ENCODE data around the gene CADM1.

The CADM1 gene

GRCh38 chr11:115166820-115167219 lies 337.4 kb downstream of the CADM1 start:
- DNase-seq (ENCODE audit: insufficient read length, low spot score) (no peak), FAIRE-seq (no peak)

GRCh38 chr11:115164774-115165173 lies 339.4 kb downstream of the CADM1 start:
- FAIRE-seq (no peak), DNase-seq (ENCODE audit: insufficient read length, low spot score) (no peak)

GRCh38 chr11:115162919-115163318 lies 341.3 kb downstream of the CADM1 start:
- FAIRE-seq (no peak), DNase-seq (ENCODE audit: insufficient read length, low spot score) (no peak)

DNA sequence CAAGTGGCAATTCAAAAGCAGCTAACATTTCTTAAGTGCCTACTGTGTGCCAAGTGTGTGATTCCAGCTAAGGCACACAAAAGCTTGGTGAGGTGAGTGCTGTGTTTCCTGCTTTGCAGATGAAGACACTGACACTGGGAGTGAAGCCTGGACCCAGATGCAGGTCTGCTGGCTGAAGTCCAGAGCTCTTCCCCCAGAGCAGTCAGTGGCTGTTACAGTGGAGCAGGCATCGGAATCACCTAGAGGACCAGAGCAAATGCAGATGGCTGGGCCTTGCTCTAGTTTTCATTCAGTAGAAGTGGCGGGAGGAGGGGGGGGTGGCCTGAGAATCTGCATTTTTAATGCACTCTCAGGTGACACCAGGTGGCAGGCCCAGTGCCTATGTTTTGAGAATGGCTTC lies 342.3 kb downstream of the CADM1 start:
- no peak for DNase-seq (ENCODE audit: insufficient read length, low spot score)
- FAIRE-seq: no peak

- FAIRE-seq (no peak), DNase-seq (ENCODE audit: insufficient read length, low spot score) (no peak)
These were observed 345.0 kb downstream of the CADM1 start for GRCh38 chr11:115159207-115159606.

- no peak for FAIRE-seq
- DNase-seq (ENCODE audit: insufficient read length, low spot score): no peak
These were observed 346.2 kb downstream of the CADM1 start for GRCh38 chr11:115158053-115158452.

GRCh38 chr11:115157247-115157646 lies 347.0 kb downstream of the CADM1 start:
- no peak for FAIRE-seq
- DNase-seq (ENCODE audit: insufficient read length, low spot score): no peak

DNA sequence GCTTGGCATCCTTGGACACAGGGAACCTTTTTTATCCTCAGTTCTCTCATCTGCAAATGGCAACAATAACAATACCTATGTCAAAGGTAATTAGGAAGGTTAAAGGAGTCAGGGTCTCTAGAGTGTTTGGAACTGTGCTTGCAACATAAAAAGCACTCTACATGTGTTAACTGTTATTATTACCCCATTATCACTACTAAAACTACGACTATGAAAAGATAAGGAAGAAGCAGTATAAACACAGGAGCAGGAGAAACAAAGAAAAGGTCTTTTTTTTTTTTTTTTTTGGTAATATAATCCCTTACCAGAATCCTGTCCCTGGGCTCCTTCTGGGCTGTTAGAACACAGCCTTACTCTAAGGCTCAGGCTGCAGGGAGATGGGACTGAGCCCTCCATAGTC lies 348.2 kb downstream of the CADM1 start:
- DNase-seq (ENCODE audit: insufficient read length, low spot score) (no peak), FAIRE-seq (no peak)

DNA sequence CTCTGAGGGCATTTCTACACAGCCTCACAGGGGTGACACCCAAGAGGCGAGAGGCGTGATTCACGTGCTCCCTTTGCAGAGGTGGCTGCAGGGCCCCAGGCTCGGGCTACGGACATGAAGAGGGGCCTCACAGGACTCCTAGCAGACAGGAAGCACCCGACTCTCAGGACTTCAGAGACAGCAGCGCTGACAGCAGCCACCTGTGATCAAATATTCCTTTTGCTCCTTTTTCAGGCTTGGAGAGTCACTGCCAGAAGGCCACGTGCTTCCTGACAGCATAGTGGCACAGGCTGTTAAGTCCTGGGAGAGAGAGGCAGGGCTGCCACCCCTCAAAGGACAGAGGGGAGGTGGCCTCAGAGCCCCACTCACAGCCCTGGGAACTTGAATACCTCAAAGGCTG lies 348.9 kb downstream of the CADM1 start:
- DNase-seq (ENCODE audit: insufficient read length, low spot score) (no peak), FAIRE-seq (no peak)

DNA sequence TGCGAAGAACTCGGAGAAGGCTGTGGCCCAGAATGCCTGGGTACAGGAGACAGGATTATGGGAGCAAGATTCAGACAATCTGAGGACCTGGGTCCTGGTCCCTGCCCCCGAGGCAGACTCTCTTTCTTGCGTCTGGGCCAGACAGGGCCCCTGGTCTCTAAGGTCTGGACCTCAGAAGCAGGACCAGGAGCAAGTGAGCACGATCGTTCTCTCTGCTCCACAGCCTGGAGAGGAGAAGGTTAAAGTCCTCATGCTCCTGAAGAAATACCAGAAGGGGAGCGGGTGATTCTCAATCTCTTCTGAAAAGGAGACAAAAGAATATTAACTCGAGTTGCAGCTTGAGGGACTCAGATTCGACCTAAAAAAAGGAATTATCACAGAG lies 349.9 kb downstream of the CADM1 start:
- no peak for FAIRE-seq
- no peak for DNase-seq (ENCODE audit: insufficient read length, low spot score)

DNA sequence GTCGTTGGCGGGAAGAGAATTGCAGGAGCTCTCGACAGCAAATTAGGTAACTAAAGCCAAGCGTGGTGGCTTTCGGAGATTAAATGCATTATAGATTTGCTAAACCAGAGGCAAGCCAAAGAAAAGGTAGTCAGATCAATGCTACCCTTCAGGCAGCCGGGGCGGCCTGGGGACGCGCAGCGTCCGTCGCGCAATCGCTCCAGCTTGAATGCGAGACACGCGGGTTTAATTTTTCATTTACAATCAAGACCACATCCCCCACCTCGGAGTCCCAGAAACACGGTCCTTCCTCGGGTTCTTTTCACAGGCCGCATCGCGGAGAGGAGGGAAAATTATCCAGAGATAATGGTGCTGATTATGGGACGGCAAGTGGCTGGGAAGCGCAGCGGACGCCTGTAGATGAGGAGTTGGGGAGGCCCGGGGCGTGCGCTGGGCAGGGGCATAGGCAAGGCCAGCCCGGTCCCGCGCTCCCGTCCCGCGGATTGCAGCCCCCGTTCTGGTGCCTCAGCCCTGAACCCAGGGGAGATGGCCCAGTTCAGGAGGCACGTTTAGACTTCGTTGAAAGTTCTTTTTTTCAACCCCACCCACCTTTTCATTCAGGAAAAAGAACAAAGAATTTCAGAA lies 350.4 kb downstream of the CADM1 start:
- DNase-seq (ENCODE audit: insufficient read length, low spot score) (no peak), FAIRE-seq (no peak)

- DNase-seq (ENCODE audit: insufficient read length, low spot score): no peak
- no peak for FAIRE-seq
These were observed 351.1 kb downstream of the CADM1 start for GRCh38 chr11:115153135-115153534.

DNA sequence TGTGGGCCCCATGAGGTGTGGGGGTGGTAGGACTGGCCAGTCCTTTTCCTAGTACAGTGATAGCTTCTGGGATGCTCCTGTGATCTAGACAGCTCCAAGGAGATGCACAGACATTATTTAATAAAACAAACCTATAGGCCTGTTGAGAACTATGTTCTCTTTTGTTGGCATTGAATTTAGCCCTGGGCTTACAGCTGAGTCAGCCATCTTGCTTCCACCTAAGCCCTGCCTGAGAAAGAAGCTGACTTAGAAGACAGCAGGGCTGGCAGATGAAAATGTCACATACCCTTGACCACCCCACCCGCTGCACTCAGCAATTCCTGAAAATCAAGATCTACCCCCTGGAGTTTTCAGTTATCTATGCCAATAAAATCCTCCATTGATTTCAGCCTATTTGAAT lies 353.2 kb downstream of the CADM1 start:
- DNase-seq (ENCODE audit: insufficient read length, low spot score) (no peak), FAIRE-seq (no peak)

DNA sequence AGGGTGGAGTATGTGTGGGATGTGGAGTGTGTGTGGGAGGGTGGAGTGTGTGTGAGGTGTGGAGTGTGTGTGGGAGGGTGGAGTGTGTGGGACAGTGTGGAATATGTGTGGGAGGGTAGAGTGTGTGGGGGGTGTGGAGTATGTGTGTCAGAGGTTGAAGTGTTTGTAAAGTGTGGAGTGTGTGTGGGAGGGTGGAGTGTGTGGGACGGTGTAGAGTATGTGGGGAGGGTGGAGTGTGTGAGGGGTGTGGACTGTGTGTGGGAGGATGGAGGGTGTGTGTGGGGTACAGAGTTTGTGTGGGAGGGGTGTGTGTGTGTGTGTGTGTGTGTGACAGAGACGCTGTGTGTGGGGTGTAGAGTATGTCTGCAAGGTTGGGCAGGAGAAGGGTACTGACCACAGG lies 355.5 kb downstream of the CADM1 start:
- FAIRE-seq (no peak), DNase-seq (ENCODE audit: insufficient read length, low spot score) (no peak)

DNA sequence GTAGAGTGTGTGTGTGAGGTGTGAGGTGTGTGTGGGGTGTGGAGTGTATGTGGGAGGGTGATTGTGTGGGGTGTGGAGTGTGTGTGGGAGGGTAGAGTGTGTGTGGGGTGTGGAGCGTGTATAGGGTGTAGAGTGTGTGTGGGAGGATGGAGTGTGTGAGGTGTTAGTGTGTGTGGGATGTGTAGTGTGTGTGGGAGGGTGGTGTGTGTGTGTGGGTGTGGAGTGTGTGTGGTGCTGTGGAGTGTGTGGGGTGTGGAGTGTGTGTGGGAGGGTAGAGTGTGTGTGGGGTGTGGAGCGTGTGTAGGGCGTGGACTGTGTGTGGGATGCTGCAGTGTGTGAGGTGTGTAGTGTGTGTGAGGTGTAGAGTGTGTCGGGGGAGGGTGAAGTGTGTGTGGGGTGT lies 356.1 kb downstream of the CADM1 start:
- DNase-seq (ENCODE audit: insufficient read length, low spot score) (no peak), FAIRE-seq (no peak)

- FAIRE-seq (no peak), DNase-seq (ENCODE audit: insufficient read length, low spot score) (no peak)
These were observed 356.9 kb downstream of the CADM1 start for GRCh38 chr11:115147243-115147807.

DNA sequence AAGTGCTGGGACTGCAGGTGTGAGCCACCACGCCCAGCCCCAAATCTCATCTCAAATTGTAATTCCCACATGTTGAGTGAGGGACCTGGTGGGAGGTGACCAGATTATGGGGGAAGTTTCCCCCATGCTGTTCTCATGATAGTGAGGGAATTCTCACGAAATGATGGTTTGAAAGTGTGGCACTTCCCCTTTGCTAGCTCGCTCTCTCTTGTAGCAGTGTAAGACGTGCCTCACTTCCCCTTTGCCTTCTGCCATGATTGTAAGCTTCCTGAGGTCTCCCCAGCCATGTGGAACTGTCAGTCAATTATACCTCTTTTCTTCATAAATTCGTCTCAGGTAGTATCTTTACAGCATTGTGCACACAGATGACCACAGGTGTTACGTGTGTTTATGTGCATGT lies 357.8 kb downstream of the CADM1 start:
- no peak for FAIRE-seq

DNA sequence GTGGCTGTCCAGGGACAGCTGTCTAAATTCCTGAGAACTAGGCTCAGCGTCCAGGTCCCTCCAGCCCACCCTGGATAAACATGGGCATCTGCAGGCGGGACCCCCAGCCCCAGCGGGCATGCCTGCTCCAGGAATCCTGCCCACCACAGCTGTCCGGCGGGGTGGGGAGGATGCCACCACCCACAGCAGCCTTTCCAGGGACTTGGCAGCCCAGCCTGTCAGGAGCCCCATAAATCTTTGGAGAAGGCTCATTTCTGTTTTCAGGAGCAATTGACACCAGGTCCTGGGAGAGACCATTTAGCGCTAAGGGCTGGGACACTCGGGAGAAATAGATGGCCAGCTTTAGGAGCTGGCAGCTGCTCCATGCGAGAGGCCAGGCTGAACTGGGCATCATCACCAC lies 358.9 kb downstream of the CADM1 start:
- FAIRE-seq: no peak
- DNase-seq (ENCODE audit: insufficient read length, low spot score): no peak

More for the DNA sequence above, 357.8 kb downstream of the CADM1 start:
- no peak for DNase-seq (ENCODE audit: insufficient read length, low spot score)

- FAIRE-seq: no peak
- no peak for DNase-seq (ENCODE audit: insufficient read length, low spot score)
These were observed 359.3 kb downstream of the CADM1 start for GRCh38 chr11:115144914-115145313.

- DNase-seq (ENCODE audit: insufficient read length, low spot score): no peak
- FAIRE-seq: no peak
These were observed 360.2 kb downstream of the CADM1 start for GRCh38 chr11:115144014-115144413.

DNA sequence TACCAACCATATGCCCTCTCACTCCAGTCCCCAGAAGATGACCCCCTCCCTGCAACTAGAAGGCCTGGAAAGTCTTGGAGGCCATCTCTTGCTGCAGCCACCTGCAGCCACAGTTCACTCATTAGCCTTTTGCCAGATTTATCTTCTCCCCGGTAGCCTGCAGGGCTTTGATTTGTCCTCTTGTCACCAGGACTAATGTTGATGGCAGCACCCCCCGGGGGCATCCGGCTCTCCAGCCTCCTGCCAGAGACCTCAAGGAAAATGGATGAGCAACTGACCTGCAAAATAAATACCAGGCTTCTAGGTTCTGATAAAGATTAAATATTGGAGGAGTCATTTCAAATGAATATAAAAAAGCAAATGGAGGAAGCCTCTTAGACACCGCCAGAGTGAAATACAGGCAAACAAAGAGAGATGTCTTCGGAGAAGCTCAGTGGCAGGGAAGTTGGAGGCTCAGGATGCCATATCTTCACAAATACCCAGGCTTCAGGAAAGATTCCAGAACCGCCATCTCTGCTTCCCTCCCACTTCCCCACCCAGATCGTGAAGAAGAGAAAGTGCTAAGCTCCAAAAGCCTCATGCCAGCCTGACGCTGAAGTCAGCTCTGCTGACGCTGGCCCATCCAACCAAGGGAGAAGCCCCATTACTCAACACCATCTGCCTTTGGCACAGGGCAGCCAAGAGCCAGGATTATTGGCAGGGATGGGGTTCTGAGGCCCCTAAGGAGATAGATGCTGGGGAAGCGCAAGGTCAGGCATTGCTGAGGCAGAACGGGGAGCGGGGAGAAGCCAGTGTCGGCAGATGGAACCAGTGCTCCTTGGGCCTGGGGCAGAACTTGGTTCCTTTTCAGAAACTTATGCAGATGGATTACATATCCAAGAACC lies 362.7 kb downstream of the CADM1 start:
- DNase-seq (ENCODE audit: insufficient read length, low spot score): no peak
- no peak for FAIRE-seq

- no peak for FAIRE-seq
These were observed 368.3 kb downstream of the CADM1 start for GRCh38 chr11:115135936-115136335.

More at GRCh38 chr11:115135936-115136335, 368.3 kb downstream of the CADM1 start:
- DNase-seq (ENCODE audit: insufficient read length, low spot score): no peak

Measured in GM19239 (cell line).